ENCODE results near the gene RFPL2.
"Not testable (repeated sequence)": the region's sequence is repeated elsewhere in the genome, so short reads cannot be mapped to it uniquely, and the experiment has no call there.

Gene RFPL2

GRCh38 chr22:32205974-32206773 lies 1.3 kb upstream of the RFPL2 start:
- no peak for DNase-seq (ENCODE audit: low read depth in 3 of 3)

DNA sequence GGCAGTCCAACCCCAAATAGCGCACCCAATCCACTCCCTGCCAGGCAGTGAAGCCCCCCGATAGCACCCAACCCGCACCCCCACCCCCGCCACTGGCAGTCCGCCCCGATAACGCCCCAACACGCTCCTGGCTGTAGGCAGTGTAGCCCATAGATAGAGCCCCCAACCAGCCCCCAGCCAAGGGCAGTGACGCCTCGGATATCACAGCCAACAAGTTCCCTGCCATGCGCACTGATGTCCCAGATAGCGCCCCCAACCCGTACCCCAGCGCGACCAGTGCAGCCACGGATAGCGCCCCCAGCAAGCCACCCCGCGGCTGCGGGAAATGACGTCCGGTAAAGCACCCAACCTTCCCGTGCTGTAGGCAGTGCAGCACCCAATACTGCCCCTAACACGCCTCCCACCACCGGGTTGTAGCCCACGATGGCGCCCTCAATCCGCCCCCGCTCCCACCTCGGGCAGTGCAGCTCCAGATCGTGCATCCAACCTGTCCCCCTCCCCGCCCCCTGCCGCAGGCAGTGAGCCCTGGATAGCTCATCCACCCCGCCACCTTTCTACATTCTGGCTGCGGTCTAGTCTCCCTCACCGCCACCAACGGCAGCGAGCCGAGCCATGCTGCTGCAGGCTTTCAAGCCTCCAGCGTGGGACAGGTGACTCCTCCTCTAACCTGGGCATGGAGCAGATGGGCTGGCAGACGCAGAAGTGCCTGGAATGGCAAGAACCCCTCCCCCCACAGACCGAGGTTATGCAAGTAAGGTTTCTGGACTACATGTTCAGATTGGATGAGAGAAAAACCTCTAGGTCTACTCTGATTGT lies 625 bp downstream of the RFPL2 start:
- DNase-seq (ENCODE audit: low read depth in 3 of 3): no peak

DNA sequence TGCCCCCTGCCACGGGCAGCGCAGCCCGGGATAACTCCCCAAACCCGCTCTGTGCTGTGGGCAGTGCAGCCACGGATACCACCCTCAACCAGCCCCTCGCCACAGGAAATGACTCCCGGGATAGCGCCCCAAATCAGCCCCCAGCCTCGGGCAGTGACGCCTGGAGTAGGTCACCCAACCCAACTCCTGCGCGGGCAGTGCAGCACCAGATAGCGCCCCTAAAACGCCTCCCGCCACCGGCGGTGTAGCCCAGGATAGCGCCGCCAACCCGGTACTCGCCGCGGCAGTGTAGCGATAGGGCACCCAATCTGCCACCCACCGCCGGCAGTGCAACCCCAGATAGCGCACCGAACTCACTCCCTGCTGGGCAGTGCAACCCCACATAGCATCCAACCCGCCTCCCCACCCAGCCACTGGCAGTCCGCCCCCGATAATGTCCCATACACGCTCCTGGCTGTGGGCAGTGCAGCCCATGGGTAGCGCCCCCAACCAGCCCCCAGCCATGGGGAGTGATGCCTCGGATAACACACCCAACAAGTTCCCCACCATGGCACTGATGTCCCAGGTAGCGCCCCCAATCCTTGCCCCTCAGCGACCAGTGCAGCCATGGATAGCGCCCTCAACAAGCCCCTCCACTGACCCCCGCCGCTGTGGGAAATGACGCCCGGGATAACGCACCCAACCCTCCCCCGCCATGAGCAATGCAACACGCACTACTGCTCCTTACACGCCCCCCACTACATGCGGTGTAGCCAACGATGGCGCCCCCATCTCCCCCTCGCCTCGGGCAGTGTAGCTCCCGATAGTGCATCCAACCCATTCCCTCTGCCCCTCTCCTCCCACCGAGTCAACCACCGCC lies 1.5 kb downstream of the RFPL2 start:
- DNase-seq (ENCODE audit: low read depth in 3 of 3): no peak

GRCh38 chr22:32202539-32203180 lies 2.2 kb downstream of the RFPL2 start:
- DNase-seq (ENCODE audit: low read depth in 3 of 3): no peak

- no peak for DNase-seq (ENCODE audit: low read depth in 3 of 3)
Measured at GRCh38 chr22:32202161-32202538, 2.7 kb downstream of the RFPL2 start.

DNA sequence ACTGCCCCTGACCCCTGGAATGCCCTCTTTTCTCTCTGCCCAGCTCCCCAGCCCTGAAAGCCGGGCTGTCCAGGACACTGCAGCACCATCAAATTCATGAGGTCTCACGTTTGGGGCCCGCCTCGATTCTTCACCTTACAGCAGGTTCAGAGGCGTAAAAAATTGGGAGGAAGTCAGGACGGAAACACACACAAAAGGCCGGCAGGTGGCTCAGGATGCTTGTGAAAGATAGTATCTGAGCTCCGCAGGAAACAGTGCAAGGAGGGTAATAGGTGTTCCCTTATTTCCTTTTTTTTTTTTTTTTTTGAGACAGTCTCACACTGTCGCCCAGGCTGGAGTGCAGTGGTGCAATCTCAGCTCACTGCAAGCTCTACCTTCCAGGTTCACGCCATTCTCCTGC lies 4.1 kb downstream of the RFPL2 start:
- DNase-seq (ENCODE audit: low read depth in 3 of 3): no peak

- DNase-seq (ENCODE audit: low read depth in 3 of 3): no peak
Measured at GRCh38 chr22:32199961-32200360, 4.9 kb downstream of the RFPL2 start.

DNA sequence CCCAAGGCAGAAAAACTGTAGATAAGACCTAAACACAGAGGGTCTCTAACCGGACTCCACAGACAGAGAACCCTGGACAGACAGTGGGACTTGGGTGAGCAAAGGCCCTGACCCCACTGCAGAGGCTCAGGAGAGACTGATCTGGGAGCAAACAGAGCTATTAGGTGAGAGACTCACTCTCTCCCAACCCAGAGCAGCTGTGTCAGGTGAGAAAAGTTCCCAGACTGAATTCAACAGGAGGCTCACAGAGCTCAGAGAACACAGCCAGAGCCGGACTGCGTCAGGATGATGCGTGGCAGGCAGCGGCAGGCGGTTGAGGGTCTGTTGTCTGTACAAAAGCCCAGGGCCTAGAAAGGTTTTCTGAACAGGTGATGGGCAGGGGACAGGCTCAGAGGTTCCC lies 5.5 kb downstream of the RFPL2 start:
- DNase-seq (ENCODE audit: low read depth in 3 of 3): no peak

DNA sequence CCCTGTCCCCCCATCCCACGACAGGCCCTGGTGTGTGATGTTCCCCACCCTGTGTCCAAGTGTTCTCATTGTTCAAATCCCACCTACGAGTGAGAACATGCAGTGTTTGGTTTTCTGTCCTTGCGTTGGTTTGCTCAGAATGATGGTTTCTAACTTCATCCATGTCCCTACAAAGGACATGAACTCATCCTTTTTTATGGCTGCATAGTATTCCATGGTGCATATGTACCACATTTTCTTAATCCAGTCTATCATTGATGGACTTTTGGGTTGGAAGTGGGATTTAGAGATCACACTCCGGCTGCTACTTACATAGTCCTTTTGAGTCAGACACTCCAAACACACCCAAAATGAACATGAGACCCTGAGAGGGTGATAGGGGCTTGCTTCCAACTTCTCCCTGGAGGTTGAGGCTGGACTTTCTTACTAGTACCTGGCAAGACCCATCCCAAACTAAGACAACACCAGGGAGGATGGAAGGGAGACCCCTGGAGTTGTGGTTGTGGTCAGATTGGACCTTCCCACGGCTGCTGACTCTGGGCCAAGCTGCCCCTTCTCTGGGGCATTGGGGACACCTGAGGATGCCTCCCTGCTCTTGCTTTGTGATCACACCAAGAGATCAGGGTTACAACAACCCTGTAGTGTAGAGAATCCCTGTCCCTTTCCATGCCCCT lies 7.2 kb downstream of the RFPL2 start:
- DNase-seq (ENCODE audit: low read depth in 3 of 3): not testable (repeated sequence)

GRCh38 chr22:32195900-32196299 lies 9.0 kb downstream of the RFPL2 start:
- DNase-seq (ENCODE audit: low read depth in 3 of 3): not testable (repeated sequence)

DNA sequence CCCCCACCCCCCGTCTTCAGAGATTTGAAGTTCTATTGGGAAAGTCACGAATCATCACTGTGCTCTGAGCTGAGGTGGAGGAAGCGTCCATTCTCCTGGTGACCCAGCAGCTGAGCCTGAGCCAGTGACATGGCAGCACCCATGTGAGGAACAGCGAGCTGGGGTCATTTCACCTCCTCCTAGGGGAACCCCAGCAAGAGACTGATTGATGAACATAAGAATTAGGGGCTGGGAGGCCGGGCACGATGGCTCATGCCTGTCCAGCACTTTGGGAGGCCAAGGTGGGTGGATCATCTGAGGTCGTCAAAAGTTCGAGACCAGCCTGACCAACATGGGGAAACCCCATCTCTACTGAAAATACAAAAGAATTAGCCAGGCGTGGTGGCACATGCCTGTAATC lies 11.5 kb downstream of the RFPL2 start:
- not testable (repeated sequence) for DNase-seq (ENCODE audit: low read depth in 3 of 3)

GRCh38 chr22:32191021-32191420 lies 13.9 kb downstream of the RFPL2 start:
- not testable (repeated sequence) for DNase-seq (ENCODE audit: low read depth in 3 of 3)

DNA sequence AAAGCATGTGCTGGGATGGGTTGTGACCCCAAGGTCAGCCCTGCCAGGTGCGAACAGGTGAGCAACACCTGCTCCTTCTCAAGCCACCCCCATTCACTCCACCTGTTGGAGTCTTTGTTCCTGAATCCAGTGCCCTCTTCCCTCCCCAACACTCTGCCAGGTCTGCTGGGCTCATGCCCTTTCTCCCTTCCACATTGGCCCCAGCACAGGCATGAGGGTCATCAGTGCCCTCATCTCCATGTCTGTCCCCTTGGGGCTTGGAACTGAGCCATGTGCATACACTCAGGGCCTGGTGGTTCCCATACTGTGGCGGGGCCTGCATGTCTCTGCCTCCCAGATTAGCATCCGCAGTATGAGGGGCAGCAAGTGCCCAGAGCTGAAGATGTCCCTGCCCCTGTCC lies 19.1 kb downstream of the RFPL2 start:
- no peak for DNase-seq (ENCODE audit: low read depth in 3 of 3)

DNA sequence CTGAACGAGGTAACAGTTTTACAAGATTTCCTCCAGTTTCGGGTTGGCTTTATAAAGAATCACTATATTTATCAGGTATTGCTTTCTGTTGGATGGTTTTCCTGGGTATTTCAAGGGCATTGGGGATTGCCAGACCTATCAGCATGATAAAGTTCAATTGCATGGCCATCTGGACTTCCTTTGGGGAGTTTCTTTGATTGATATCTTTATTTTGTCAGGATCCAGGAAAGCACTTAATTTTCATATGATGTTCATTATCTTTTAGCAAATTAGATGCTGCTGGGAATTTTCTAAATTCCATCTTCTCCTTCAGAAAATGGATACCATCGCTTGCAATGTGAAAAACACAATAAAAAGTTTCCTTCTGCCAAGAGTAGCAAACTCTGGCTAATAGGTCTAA lies 21.2 kb downstream of the RFPL2 start:
- no peak for DNase-seq (ENCODE audit: low read depth in 3 of 3)

DNA sequence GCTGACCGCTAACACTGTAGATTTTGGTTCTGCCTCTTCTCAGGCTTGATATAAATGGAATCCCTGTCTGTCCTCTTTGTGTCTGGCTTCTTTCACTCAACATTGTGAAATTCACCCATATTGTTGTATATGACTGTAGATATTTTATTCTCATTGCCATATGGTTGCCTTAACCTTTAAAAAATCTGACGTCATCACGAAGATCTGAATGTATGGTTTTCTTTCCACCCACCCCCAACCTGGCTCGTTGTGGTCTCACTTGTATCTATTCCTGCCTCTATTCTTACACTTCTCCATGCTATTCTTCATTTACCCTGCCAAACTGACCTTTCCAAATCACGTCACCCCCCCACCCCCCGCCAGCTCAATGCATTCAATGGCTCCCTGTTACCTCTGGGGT lies 23.8 kb downstream of the RFPL2 start:
- DNase-seq (ENCODE audit: low read depth in 3 of 3): no peak

GRCh38 chr22:32177221-32177765 lies 27.6 kb downstream of the RFPL2 start:
- DNase-seq (ENCODE audit: low read depth in 3 of 3): no peak

DNA sequence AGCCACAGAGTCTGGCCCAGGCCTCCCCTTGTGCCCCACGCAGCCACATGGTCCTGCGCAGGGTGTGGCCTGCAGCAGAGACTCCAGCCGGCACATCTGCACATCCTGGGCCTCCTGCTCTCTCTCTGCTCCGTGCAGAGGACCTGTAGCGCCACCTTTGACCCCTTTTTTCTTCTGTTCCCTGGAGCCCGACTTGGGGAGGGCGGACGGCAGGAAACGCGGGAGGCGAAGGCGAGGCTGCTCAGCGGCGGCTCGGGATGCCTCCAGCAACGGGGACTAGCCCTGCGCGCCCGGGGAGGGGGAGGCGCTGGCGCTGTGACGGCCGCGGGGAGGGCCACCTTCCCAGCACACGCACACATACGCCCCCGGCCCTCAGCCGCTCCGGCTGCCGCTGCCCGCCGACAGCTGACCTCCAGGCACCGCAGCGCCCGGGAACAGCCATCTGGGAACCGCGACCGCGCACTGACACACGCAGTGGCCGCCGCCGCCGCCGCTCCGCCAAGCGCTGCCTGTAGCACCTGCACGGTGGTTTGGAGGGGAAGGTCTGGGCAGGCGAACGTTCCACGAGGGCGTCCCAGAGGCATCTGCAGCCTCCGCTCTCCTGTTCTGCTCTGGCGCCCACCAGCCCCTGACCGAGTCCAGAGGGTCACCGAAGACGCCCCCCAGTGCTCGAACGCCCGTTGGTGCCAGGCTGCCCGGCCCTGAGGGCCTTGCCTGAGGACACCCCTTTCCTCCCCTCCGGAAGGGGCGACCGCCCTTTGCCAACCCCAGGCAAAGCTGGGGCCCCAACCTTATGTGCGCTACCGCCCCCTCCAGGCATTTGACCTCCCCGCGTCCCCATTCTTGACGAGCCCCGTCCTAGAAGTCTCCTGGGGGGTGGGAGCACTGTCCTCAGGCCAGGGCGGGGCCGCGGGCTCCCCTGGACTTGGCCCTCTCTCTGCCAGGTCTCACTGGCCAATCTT lies 28.9 kb downstream of the RFPL2 start:
- no peak for DNase-seq (ENCODE audit: low read depth in 3 of 3)

GRCh38 chr22:32175115-32175514 lies 29.8 kb downstream of the RFPL2 start:
- DNase-seq (ENCODE audit: low read depth in 3 of 3): no peak

- DNase-seq (ENCODE audit: low read depth in 3 of 3): no peak
Measured at GRCh38 chr22:32165681-32166080, 39.2 kb downstream of the RFPL2 start.
